Adrenal gland (tissue), 12 donors: ENCODE measurements around the gene SLC13A3. TPM values are rescaled to one million over a fixed set of nuclear protein-coding genes. Genes with fewer than 3 reads are reported as not detected.

ENCODE experiments used
- DNase-seq, 7 donors: peaks; one replicate each; pipeline ENCODE4 v3.0.0-alpha.2; 2019 to 2020
- H3K27ac ChIP-seq, 5 donors: fragments of 200-600 bp; sonication (generic) in 4 of 5; 1 replicate in 3 of 5; 2 replicates in 2 of 5; pipeline versions ENCODE4 v1.5.1 to v1.8.0; 2016 to 2020; ENCODE audit warnings: mild to moderate bottlenecking in 1 of 5
- H3K27me3 ChIP-seq: fragments of 200-600 bp; 2 replicates; pipeline ENCODE4 v1.8.0; 2021
- H3K36me3 ChIP-seq, 2 donors: fragments of 200-600 bp; replicated peaks in 1 of 2; 1 replicate in 1 of 2; 2 replicates in 1 of 2; pipeline versions ENCODE4 v1.5.1 to v1.8.0; 2018 to 2022
- H3K4me1 ChIP-seq, 2 donors: fragments of 200-600 bp; replicated peaks in 1 of 2; 1 replicate in 1 of 2; 2 replicates in 1 of 2; pipeline versions ENCODE4 v1.5.1 to v1.8.0; 2018 to 2021
- H3K4me3 ChIP-seq, 4 donors: fragments of 200-600 bp; sonication (generic) in 3 of 4; one replicate each; pipeline ENCODE4 v1.5.1; 2016 to 2018
- H3K9me3 ChIP-seq, 3 donors: fragments of 200-600 bp; sonication (generic) in 1 of 3; replicated peaks in 1 of 3; 1 replicate in 2 of 3; 2 replicates in 1 of 3; pipeline versions ENCODE4 v1.5.1 to v1.8.0; 2016 to 2021
- CTCF ChIP-seq, 6 experiments: fragments of 450-650 bp in 4 of 6; fragments of 200-600 bp in 2 of 6; sonication (generic) in 1 of 6; IDR thresholded peaks; 1 replicate in 5 of 6; 2 replicates in 1 of 6; pipeline versions ENCODE4 v1.5.1 to v1.8.0; 2016 to 2021; ENCODE audit warnings: antibody characterized with exemption in 6 of 6, mild to moderate bottlenecking in 2 of 6, moderate library complexity in 1 of 6
- POLR2A ChIP-seq, 2 donors: fragments of 450-650 bp; IDR thresholded peaks; one replicate each; pipeline ENCODE4 v1.6.1; 2017; ENCODE audit warnings: antibody characterized with exemption in 2 of 2, mild to moderate bottlenecking in 2 of 2, moderate library complexity in 1 of 2
- WGBS, 4 donors: extraction: QIAGEN DNeasy Blood & Tissue Kit in 2 of 4; methylation state at CpG; one replicate each; pipeline versions ENCODE4 v1.1.5 to v1.1.7; 2013 to 2017; 5-methylcytosine and 5-hydroxymethylcytosine counted together
- intact Hi-C, 2 donors: fragments of 100-400 bp; cut with DNase I; formaldehyde crosslinking; loops; one replicate each; pipeline versions ENCODE4 v1.14.1 to v1.15.0; 2022 to 2023
- polyA plus RNA-seq, 3 donors: library from polyadenylated mRNA; stranded (reverse); fragments of 200-250 nt in 2 of 3; fragments of 350-450 nt in 1 of 3; fragmentation: Illumina TruSeq in 1 of 3; extraction: RNeasy Lipid Tissue Mini Kit (QIAGEN cat#74804) in 1 of 3; gene quantifications; one replicate each; pipeline ENCODE4 v1.2.3, GENCODE V29; 2013 to 2014
- total RNA-seq, 9 donors: library from RNA; depleted of rRNA in 4 of 9; stranded (reverse); fragments of >200 nt in 4 of 9; fragments of 120-200 nt in 1 of 9; fragmentation: NEBNext Ultra II Directional in 1 of 9; extraction: Animal tissue kit (Norgen Biotek cat#: 25700) in 1 of 9; gene quantifications; one replicate each; pipeline versions ENCODE4 v1.1.0 to v1.2.4, GENCODE V29; 2013 to 2023
- donor health status: healthy with polysubstance abuse.
- donor health status: Bipolar disorder and iron deficiency.
- donor health status: DM: yes; HTN: yes; CAD: no.
- donor health status: DM: no; HTN: no; CAD: no.
- donor health status: DM: no; HTN: no; CAD: no.
- donor health status: DM: yes; HTN: yes; CAD: no.

The SLC13A3 gene
- total and polyA plus RNA-seq, 12 donors, result 1.5 to 11.2 (median 3.9) TPM

DNA sequence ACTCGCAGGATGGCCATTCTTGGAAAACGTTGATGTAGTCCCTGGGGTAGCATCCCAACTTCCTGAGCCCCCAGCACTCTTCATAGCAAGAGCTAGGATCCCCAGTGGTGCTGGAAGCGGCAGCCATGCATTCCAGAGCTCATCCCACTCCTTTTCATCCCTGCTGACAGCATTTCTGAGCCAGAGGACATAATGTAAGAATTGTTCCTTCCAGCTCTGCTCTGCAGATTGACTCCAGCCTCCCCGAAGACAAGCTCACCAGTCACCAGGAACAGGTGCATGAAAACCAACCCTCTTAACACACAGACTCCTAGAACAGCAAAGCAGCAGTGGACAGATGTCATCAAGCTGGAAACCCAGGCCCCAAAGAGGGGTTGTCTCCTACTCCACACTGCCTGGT, 3.8 kb downstream of the SLC13A3 start:
- no peak for DNase-seq
- H3K4me3 ChIP-seq, result no peak overlapping the region
- 58 to 68% (median 64%) methylated on average over 2 to 4 of the region's 4 CpGs for WGBS, 4 donors
- intact Hi-C loops, result no loop called here
- H3K27ac ChIP-seq, result no peak overlapping the region
- peaks cover 14% of the 10 kb centered on the region for H3K27me3 ChIP-seq
- H3K9me3 ChIP-seq, result no peaks in the 10 kb centered on the region
- TF ChIP-seq CTCF (IDR thresholded peaks at IDR 0.05), result no peak
- TF ChIP-seq POLR2A (IDR thresholded peaks at IDR 0.05), result no peak
- H3K4me1 ChIP-seq, result no peaks in the 10 kb centered on the region
- H3K36me3 ChIP-seq, result no peaks in the 10 kb centered on the region

DNA sequence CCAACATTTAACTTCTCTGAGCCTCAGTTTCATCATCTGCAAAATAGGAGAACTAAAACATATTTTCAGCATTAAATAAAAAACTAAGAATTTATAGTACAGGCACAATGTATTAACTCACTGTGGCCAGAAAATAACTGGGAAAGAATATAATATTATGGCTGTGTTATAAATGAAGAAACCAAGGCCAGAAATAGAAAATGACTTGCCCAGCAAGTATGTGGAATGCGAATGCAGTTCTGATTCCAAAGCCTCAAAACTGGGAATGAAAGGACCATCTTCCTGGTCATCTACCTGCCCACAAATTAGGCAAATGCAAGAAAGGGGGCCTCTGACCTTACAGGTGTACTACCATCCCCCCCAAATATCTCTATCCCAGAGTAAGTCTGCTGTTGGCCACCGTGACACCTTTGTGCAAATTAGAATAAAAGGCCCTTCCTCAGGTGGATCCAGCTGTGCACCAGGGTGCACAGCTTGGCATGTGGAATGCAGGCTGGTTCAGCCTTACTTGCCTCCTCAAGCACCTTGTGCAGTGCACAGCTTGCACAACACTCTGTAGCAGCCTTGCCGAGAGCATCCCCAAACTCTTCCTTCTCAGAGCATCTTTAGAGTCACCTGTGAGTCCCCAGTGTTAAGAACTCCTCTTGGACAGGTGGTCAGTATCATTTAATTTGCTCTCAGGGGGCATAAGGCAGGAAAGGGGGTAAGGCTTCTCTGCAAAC, 4.4 kb downstream of the SLC13A3 start:
- no peak overlapping the region for H3K4me3 ChIP-seq
- no peaks in the 10 kb centered on the region for H3K4me1 ChIP-seq
- peaks cover 7% of the 10 kb centered on the region for H3K27me3 ChIP-seq
- no peak for DNase-seq
- no peaks in the 10 kb centered on the region for H3K9me3 ChIP-seq
- H3K27ac ChIP-seq, result no peak overlapping the region
- intact Hi-C loops, result no loop called here
- TF ChIP-seq POLR2A (IDR thresholded peaks at IDR 0.05) (no peak), CTCF (IDR thresholded peaks at IDR 0.05) (no peak)
- no peaks in the 10 kb centered on the region for H3K36me3 ChIP-seq
- WGBS, 4 donors, result 91 to 97% (median 95%) methylated on average over 2 to 3 of the region's 3 CpGs

DNA sequence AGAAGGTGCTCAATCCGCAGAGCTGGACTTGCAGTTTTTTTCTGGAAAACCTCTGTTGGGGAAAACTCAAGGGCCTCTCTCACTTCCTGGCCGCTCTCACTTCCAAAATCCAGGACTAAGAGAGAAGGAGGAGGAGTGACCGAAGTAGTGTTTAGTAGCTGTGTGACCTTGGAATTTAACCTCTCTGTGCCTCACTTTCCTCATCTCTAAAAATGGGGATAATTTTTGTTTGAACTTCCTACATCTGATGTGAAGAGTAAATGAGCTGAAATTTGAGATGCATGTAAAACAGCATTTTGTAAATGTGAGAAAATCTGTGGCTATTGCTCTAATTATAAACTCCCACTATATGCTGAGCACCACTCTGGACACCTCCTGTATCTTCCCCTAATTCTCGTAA, 5.1 kb downstream of the SLC13A3 start:
- H3K36me3 ChIP-seq, result no peaks in the 10 kb centered on the region
- peaks cover under 1% of the 10 kb centered on the region for H3K27me3 ChIP-seq
- WGBS, 4 donors, result 71 to 83% (median 78%) methylated on average over 4 of the region's 4 CpGs

DNA sequence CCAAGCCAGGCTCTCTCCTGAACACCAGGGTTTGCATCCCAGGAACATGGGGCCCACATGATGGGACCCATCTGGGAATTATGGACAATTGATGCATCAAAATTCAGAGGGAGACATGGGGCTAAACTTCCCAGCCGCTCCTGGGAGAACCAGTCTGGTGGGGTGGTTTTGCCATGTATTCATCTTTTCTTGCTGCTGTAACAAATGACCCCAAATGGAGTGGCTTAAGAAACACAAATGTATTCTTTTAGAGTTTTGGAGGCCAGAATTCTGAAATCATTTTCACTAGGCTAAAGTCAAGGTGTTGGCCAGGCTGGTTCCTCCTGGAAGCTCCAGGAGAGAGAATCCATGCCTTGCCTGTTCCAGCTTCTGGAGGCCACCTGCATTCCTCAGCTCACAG, 6.5 kb downstream of the SLC13A3 start:
- no peaks in the 10 kb centered on the region for H3K27me3 ChIP-seq
- intact Hi-C loops, result no loop called here
- H3K27ac ChIP-seq, result no peak overlapping the region
- no peaks in the 10 kb centered on the region for H3K9me3 ChIP-seq
- 88 to 100% (median 91%) methylated on average over 1 of the region's 1 CpG; no CpG with 5 or more reads in 1 of the 4 donors for WGBS, 4 donors
- no peak for DNase-seq
- TF ChIP-seq POLR2A (IDR thresholded peaks at IDR 0.05) (no peak), CTCF (IDR thresholded peaks at IDR 0.05) (no peak)
- H3K4me3 ChIP-seq, result no peak overlapping the region
- H3K4me1 ChIP-seq, result no peaks in the 10 kb centered on the region
- no peaks in the 10 kb centered on the region for H3K36me3 ChIP-seq

More for the DNA sequence above, 5.1 kb downstream of the SLC13A3 start:
- H3K27ac ChIP-seq, result no peak overlapping the region
- DNase-seq, result no peak
- H3K4me3 ChIP-seq, result no peak overlapping the region
- no peak for TF ChIP-seq CTCF (IDR thresholded peaks at IDR 0.05)
- no peak for TF ChIP-seq POLR2A (IDR thresholded peaks at IDR 0.05)
- H3K4me1 ChIP-seq, result no peaks in the 10 kb centered on the region
- H3K9me3 ChIP-seq, result no peaks in the 10 kb centered on the region
- intact Hi-C loops, result no loop called here
